Endothelial cell of umbilical vein (primary cell): Measurements from ENCODE around the gene NFS1. TPM values are rescaled to one million over a fixed set of nuclear protein-coding genes. Genes with fewer than 3 reads are reported as not detected.

Experiments used
- BruUV-seq: library from RNA; stranded (reverse); fragments of 400-500 nt; replicated peaks from 2 replicates; lab custom pipeline; 2021; lab: Mats Ljungman, UMichigan
- CTCF ChIA-PET: fragments of 300-600, 350-600 bp; sonication (Branson Sonifier 250); formaldehyde crosslinking; loops from one replicate; lab custom pipeline; 2021; ENCODE audit warnings: antibody characterized with exemption, inconsistent platforms; lab: Charles Lee
- POLR2A ChIA-PET: fragments of 300-600, 350-600 bp; sonication (Branson Sonifier 250); formaldehyde crosslinking; loops from one replicate; lab custom pipeline; 2021; ENCODE audit warnings: antibody characterized with exemption, inconsistent platforms; lab: Charles Lee
- DNase-seq: peaks from one replicate; pipeline ENCODE4 v3.0.0-alpha.2; 2011; ENCODE audit warnings: low read depth, low spot score
- FAIRE-seq: peaks from 2 replicates; lab custom pipeline; 2011; peaks lifted over from hg19 to GRCh38; lab: Jason Lieb, UNC
- H2AFZ ChIP-seq: 2 replicates; pipeline ENCODE4 v1.6.0; 2012; ENCODE audit warnings: low read depth, low read length, control low read depth, inconsistent platforms
- H3K27ac ChIP-seq: 2 replicates; pipeline ENCODE4 v1.5.1; 2011; ENCODE audit warnings: low read depth, mild to moderate bottlenecking, control low read depth, low read length, moderate library complexity; ENCODE audit not compliant: insufficient read depth
- H3K27me3 ChIP-seq, 2 experiments: 2 replicates each; pipeline versions ENCODE4 v1.6.0 to v1.6.1; 2011; ENCODE audit warnings: low read length in 2 of 2, mixed read lengths in 1 of 2; ENCODE audit not compliant: control insufficient read depth in 2 of 2, insufficient read depth in 2 of 2
- H3K36me3 ChIP-seq, 2 experiments: 2 replicates in 1 of 2; 3 replicates in 1 of 2; pipeline ENCODE4 v1.5.1; 2011; ENCODE audit warnings: low read length in 2 of 2, mild to moderate bottlenecking in 1 of 2, moderate library complexity in 1 of 2; ENCODE audit not compliant: control insufficient read depth in 2 of 2, insufficient read depth in 2 of 2; ENCODE audit errors: extremely low read depth in 1 of 2
- H3K4me1 ChIP-seq: 3 replicates; pipeline ENCODE4 v1.5.1; 2011; ENCODE audit warnings: mild to moderate bottlenecking, low read length; ENCODE audit not compliant: control insufficient read depth, insufficient read depth; ENCODE audit errors: extremely low read depth
- H3K4me2 ChIP-seq: 2 replicates; pipeline ENCODE4 v1.6.1; 2011; ENCODE audit warnings: low read length, control low read depth, mixed read lengths; ENCODE audit not compliant: insufficient read depth
- H3K4me3 ChIP-seq, 3 experiments: fragments of 200-600 bp in 1 of 3; sonication (generic), shearing (Covaris generic) in 1 of 3; replicated peaks in 1 of 3; 2 replicates each; pipeline ENCODE4 v1.5.1; 2011 to 2016; ENCODE audit warnings: control low read depth in 3 of 3, low read length in 3 of 3, mild to moderate bottlenecking in 2 of 3, inconsistent platforms in 1 of 3, low read depth in 1 of 3, moderate library complexity in 1 of 3; ENCODE audit not compliant: insufficient read depth in 1 of 3
- H3K79me2 ChIP-seq: 2 replicates; pipeline ENCODE4 v1.6.0; 2012; ENCODE audit warnings: low read length, inconsistent platforms; ENCODE audit not compliant: control insufficient read depth, insufficient read depth
- H3K9ac ChIP-seq: replicated peaks from 2 replicates; pipeline ENCODE3; 2011; ENCODE audit warnings: low read length, control low read depth; ENCODE audit not compliant: insufficient read depth; ENCODE audit errors: extremely low read depth
- H3K9me1 ChIP-seq: replicated peaks from 3 replicates; pipeline ENCODE4 v1.6.0; 2011; ENCODE audit warnings: mild to moderate bottlenecking, low read length; ENCODE audit not compliant: control insufficient read depth, insufficient read depth; ENCODE audit errors: extremely low read depth
- H3K9me3 ChIP-seq: replicated peaks from 2 replicates; pipeline ENCODE4 v1.5.1; 2012; ENCODE audit warnings: low read length, inconsistent platforms; ENCODE audit not compliant: control insufficient read depth, insufficient read depth
- H4K20me1 ChIP-seq: replicated peaks from 2 replicates; pipeline ENCODE3; 2011; ENCODE audit warnings: mild to moderate bottlenecking, low read length; ENCODE audit not compliant: control insufficient read depth, insufficient read depth; ENCODE audit errors: extremely low read depth
- CTCF ChIP-seq, 2 donors: IDR thresholded peaks; 1 replicate in 1 of 2; 2 replicates in 1 of 2; pipeline ENCODE4 v1.5.1; 2011; ENCODE audit warnings: low read length in 2 of 2, mild to moderate bottlenecking in 2 of 2, moderate library complexity in 2 of 2, control low read depth in 1 of 2, inconsistent platforms in 1 of 2, low read depth in 1 of 2; ENCODE audit not compliant: insufficient read depth in 1 of 2; ENCODE audit errors: extremely low read depth in 1 of 2
- EZH2 ChIP-seq: IDR thresholded peaks from 2 replicates; pipeline ENCODE4 v1.6.1; 2012; ENCODE audit warnings: borderline replicate concordance, low read depth, mild to moderate bottlenecking, moderate library complexity, low read length, inconsistent platforms; ENCODE audit not compliant: severe bottlenecking
- FOS ChIP-seq: IDR thresholded peaks from 2 replicates; pipeline ENCODE4 v1.6.1; 2011; ENCODE audit warnings: mild to moderate bottlenecking, low read length, moderate library complexity, borderline replicate concordance; ENCODE audit not compliant: insufficient read depth
- GATA2 ChIP-seq: IDR thresholded peaks from 2 replicates; pipeline ENCODE4 v1.7.0; 2011; ENCODE audit warnings: low read depth, mild to moderate bottlenecking, moderate library complexity, mixed read lengths, low read length; ENCODE audit not compliant: insufficient read length, insufficient read depth
- JUN ChIP-seq: IDR thresholded peaks from 2 replicates; pipeline ENCODE4 v1.6.1; 2011; ENCODE audit warnings: borderline replicate concordance, low read depth; ENCODE audit not compliant: insufficient read length, insufficient read depth
- MAX ChIP-seq: IDR thresholded peaks from 2 replicates; pipeline ENCODE4 v1.6.1; 2011; ENCODE audit not compliant: insufficient read depth, insufficient read length
- MYC ChIP-seq: IDR thresholded peaks from one replicate; pipeline ENCODE4 v1.6.1; 2011; ENCODE audit warnings: mild to moderate bottlenecking, low read depth, low read length
- POLR2A ChIP-seq: IDR thresholded peaks from 2 replicates; pipeline ENCODE4 v1.6.1; 2012; ENCODE audit warnings: low read depth, mild to moderate bottlenecking, control low read depth, low read length
- POLR2AphosphoS5 ChIP-seq: IDR thresholded peaks from 2 replicates; pipeline ENCODE4 v1.6.1; 2012; ENCODE audit warnings: low read depth, mild to moderate bottlenecking, control low read depth, low read length, moderate library complexity; ENCODE audit not compliant: insufficient read depth
- dilution Hi-C: fragments of 300-500 bp; cut with MboI; formaldehyde crosslinking; loops from one replicate; pipeline ENCODE4 v1.15.0; 2019; ENCODE audit warnings: low sequenced_read_pairs; ENCODE audit not compliant: extremely low pct_ligation_motif_present
- intact Hi-C: fragments of 100-400 bp; cut with micrococcal nuclease; formaldehyde crosslinking; loops from one replicate; pipeline ENCODE4 v1.10.0; 2022
- polyA plus RNA-seq, 4 experiments: library from polyadenylated mRNA; depleted of rRNA in 3 of 4; stranded (reverse) in 3 of 4; unstranded in 1 of 4; fragments of >200 nt; gene quantifications; 2 replicates each; pipeline versions ENCODE4 v1.2.1 to v1.2.3, GENCODE V29; 2011 to 2012; ENCODE audit warnings: missing spikeins in 1 of 4
- total RNA-seq: library from RNA; stranded (reverse); gene quantifications from 2 replicates; pipeline ENCODE4 v1.2.3, GENCODE V29; 2021

NFS1 gene
- total and polyA plus RNA-seq, 2 donors (not counting 3 experiments of a cell fraction or from before 2014, with no cell fraction given) = 25.1 to 28.4 TPM

DNA sequence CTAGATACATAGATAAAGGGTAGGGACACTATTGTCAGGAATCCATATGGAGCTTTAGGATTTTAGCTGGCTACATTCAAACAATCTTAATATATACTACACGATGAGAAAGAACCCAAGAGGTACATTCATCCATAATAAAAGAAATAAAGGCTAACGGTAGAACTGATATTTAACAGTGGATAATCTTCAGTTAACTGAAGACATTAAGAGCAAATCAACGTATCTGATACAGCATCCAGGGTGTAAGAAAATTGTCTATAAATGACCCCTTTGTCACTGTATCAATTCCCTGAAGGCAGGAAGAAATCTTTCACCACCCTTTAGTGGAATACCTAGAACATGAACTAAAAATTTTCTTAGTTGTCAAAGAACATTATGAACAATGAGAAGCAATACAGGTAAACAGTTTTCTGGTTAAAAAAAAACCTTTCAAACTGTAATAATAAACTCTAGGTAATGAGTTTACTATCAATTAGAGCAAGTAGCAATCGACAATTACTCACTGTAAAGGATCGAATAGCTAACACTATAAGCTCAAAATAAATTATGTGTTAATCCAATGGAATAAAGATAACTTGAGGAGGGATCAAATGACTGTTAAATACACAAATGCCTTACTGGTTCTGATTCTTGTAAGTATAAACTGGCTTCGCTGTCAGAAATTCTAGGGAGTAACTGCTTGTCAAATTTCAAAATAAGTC lies 11.9 kb upstream of the NFS1 start:
- Histone ChIP-seq H3K27me3 (no peaks in the 10 kb centered on the region), H4K20me1 (peaks cover 11% of the 10 kb centered on the region), H3K9me3 (no peaks in the 10 kb centered on the region), H3K4me2 (no peak overlapping the region), H2AFZ (no peak overlapping the region), H3K27ac (no peak overlapping the region), H3K79me2 (peaks cover 67% of the 10 kb centered on the region), H3K9ac (no peak overlapping the region), H3K36me3 (peaks cover 18 to 66% of the 10 kb centered on the region in 2 experiments), H3K4me3 (no peak overlapping the region), H3K4me1 (no peaks in the 10 kb centered on the region), H3K9me1 (no peaks in the 10 kb centered on the region)
- intact Hi-C loops (no loop called here), dilution Hi-C loops (no loop called here)
- BruUV-seq = no TSS peak
- ChIA-PET CTCF (interaction anchor here (0.7 to 1.9 kb wide), 2 partner anchors 17 to 19 kb away, joined by 3 to 4 read pairs; no protein-coding TSS in a partner anchor), POLR2A (no interaction called here)
- no peak for DNase-seq
- TF ChIP-seq CTCF (IDR thresholded peaks at IDR 0.05; ENCODE audit: extremely low read depth in 1 of 2, insufficient read depth in 1 of 2, low read depth in 1 of 2, low read length in 2 of 2) = no peak
- FAIRE-seq = no peak

- Histone ChIP-seq H3K9ac (no peak overlapping the region), H4K20me1 (peaks cover 10% of the 10 kb centered on the region), H2AFZ (no peak overlapping the region), H3K36me3 (peaks cover 19 to 64% of the 10 kb centered on the region in 2 experiments), H3K27ac (no peak overlapping the region), H3K4me3 (no peak overlapping the region), H3K79me2 (peaks cover 57% of the 10 kb centered on the region), H3K4me1 (no peaks in the 10 kb centered on the region), H3K27me3 (no peaks in the 10 kb centered on the region), H3K9me1 (no peaks in the 10 kb centered on the region), H3K4me2 (no peak overlapping the region), H3K9me3 (no peaks in the 10 kb centered on the region)
- DNase-seq (no peak), FAIRE-seq (no peak)
- dilution Hi-C loops = no loop called here
- TF ChIP-seq FOS (no peak), MAX (no peak), EZH2 (no peak), JUN (no peak), CTCF (IDR thresholded peaks at IDR 0.05; ENCODE audit: extremely low read depth in 1 of 2, insufficient read depth in 1 of 2, low read depth in 1 of 2, low read length in 2 of 2) (no peak), POLR2AphosphoS5 (no peak), MYC (no peak), POLR2A (no peak), GATA2 (no peak)
- CTCF ChIA-PET = interaction anchor here (1.3 to 1.9 kb wide), 2 partner anchors 20 to 174 kb away, joined by 3 to 4 read pairs; no protein-coding TSS in a partner anchor
- intact Hi-C loops = no loop called here
- BruUV-seq = no TSS peak
- POLR2A ChIA-PET = no interaction called here
Observed at GRCh38 chr20:35710039-35710438, 10.9 kb upstream of the NFS1 start.
